ENCODE results near the gene CTSO. TPM values are rescaled to one million over a fixed set of nuclear protein-coding genes. Genes with fewer than 3 reads are reported as not detected.

The CTSO gene
- total RNA-seq, 1 donor from 2014 or later = 3.5 TPM

Other genes with a start within 250 kb of the CTSO start
- gene GUCY1B1, start 194.8 kb downstream of the CTSO start, total RNA-seq = 0.20 and 0.23 TPM in 2 replicates
- not detected in 2 replicates for gene ASIC5, start 87.6 kb downstream of the CTSO start, total RNA-seq
- gene TDO2, start 50.2 kb downstream of the CTSO start, total RNA-seq = not detected in 2 replicates

All from T-helper 2 cell treated with Interferon-gamma antibody and Interleukin-4, amounts not matched to agents 100 ng/mL and 5 ng/mL, for 36 hours (primary cell).